GM18858 (cell line): Measurements from ENCODE around the gene ACY1.

ENCODE experiments used
- ATAC-seq: cut with Tn5 transposase; IDR thresholded peaks from one replicate; pipeline ENCODE4 v1.9.1; 2021; ENCODE audit not compliant: unreplicated experiment

ACY1 gene

DNA sequence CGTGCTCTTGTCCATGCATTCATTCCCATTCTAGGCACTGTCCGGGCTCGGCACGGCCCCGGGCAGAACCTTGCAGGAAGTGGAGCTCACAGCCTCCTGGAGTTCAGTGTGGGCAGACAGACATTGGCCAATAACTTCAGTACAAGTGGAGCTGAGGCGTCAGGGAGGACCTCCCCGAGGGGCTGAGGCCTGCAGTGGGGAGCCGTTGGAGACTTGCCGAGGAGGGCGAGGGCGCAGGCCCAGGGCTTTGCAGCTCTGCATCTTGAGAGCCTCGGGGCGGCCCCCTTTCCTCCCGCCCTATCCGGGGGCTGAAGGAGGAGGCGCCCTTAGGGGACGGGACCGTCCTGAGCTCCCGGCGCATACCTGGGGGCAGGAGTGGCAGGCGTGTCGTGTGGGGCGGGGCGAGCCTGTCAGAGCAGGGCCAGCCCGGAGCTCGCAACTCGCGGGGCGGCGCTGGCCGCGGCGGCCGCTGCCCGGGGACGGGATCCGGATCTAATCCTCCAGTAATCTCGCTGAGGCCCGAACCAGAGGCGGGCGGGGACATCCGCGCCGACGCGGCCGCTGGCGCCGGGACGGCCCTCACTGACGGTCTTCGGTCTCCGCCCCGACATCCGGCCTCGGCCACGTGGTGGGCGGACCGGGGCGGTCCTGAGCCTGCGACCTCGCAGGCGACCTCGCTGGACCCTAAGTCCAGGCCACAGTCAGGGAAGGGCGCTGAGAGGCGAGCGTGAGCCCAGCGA is at the start of gene ACY1:
Gene ACY1, plus strand, starts transcription at position 698 of the 740 bp plus-strand sequence. CDS start 530 bp downstream, outside the sequence.
- ATAC-seq: peak; percentile 57

GRCh38 chr3:51934139-51934850 is 49.0 kb upstream of the ACY1 start:
- ATAC-seq: no peak

DNA sequence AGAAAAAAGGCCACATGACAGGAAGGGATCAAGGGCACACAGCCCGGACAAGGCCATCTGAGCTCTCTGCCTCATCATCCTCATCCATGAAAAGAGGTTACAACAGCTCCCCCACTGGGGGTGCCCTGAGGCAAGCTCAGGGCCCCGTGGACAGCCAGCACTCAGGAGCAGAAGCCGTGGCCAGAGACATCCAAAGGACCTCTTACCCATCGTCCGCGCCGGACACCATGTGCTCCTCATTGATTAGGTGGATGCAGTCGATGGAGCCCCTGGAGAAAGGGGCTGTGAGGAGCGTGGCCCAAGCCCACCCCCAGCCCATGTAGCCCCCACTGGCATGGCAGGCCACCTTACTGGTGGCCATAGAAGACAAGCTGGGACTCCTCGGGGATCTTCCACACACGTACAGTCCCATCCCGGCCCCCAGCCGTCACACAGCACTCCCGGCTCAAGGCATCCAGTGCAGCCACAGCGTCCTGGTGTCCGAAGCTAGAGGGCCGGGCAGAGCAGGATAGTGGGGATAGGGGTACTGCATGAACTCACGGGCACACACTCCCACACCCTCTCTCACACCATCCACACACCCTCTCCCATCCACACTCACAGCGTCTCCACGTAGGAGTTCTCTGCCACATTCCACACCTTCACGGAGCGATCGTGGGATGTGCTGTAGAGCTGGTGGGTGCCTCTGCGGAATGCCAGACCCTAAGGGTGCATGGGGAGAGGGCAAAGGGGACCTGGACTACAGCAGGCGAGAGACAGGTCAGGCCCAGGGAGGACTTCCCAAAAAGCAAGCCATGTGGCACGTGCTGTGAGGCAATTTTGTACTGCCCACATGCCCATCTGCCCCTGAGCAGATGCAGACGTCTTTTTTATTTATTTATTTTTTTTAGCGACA is 48.1 kb upstream of the ACY1 start:
- no peak for ATAC-seq

GRCh38 chr3:51935886-51936755 is 47.2 kb upstream of the ACY1 start:
- no peak for ATAC-seq

DNA sequence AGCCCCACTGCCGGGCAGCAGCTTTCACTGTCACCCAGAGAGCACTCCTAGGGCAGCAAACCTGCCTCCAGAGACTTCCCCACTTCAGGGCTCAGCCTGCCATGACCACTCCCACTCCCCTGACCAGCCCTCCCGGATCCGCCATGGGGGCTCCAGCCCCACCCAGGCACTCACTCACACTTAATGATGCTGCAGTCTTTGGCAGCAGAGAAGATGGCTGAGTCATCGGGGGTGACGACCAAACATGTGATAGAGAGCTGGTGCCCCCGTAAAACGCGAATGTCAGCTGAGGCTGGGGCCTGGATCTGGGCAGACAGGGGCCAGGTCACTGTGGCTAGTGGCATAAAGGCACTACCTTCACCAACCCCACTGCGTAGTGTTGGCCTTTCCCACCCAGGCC is 46.3 kb upstream of the ACY1 start:
- no peak for ATAC-seq

DNA sequence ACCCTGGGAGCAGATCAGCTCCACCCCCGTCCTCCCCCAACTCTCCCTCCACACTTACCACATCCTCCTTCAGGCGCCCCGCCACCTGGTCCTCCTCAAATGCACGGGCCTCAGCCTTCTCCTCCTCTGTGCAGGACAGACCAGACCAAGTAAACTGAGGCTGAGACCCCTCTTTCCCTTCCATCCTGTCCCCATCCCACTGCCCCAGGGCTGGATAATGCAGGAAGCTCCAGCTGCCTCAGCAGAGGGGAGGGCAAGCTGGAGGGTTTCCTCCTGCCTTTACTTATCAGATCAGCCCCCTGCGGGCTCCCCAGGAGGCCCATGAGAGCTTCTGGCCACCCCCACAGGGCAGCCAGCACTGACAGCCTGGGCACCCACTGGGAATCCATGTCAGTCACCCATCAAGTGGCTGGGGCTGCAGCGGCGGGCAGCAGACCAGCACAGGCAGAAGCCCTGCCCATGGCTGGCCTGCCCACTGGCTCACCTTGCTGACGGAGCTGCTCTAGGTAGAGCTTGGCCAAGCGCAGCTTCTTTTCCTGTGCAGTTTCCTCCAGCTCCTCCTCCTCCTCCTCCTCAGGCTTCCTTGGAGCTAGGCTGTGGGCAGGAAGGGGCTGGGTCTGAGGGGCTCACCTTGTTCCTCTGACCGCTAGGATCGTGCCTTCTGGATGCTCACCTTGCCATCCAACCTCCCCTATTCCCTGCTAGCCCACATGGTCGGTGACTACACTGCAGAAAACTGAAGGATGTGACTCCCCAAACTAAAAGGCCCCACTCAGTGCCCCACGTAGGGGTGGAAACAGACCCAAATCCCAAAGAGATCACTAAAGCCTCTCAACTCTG is 45.5 kb upstream of the ACY1 start:
- ATAC-seq: no peak

DNA sequence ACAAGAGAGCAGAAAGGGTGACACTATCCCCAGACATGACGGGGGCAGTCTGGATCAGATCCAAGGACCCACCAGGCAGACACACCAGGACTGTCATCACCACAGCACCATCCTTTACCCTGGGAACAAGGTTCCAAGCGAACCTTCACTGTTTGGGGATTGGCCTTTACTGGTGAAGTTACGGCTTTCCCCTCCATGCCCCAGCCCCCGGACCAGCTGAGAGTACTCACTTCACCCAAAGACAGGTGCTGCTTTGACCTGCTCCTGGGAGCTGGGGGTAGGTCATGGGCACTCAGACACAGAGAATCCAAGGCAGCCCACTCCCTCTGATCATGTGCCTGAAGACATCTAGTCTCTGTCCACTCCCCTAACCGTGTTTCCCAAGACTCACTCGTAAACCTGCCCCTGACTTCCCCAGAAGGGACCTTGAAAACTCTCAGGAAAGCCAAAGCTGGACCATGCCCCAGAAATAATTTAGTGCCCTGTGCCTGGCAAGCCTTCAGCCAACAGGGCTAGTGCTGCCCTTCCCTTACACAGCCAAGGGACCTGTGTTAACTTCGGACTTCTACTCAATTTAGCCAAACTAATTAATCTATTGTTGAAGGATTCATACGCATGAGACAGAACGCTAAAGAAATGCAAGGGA is 44.4 kb upstream of the ACY1 start:
- no peak for ATAC-seq

DNA sequence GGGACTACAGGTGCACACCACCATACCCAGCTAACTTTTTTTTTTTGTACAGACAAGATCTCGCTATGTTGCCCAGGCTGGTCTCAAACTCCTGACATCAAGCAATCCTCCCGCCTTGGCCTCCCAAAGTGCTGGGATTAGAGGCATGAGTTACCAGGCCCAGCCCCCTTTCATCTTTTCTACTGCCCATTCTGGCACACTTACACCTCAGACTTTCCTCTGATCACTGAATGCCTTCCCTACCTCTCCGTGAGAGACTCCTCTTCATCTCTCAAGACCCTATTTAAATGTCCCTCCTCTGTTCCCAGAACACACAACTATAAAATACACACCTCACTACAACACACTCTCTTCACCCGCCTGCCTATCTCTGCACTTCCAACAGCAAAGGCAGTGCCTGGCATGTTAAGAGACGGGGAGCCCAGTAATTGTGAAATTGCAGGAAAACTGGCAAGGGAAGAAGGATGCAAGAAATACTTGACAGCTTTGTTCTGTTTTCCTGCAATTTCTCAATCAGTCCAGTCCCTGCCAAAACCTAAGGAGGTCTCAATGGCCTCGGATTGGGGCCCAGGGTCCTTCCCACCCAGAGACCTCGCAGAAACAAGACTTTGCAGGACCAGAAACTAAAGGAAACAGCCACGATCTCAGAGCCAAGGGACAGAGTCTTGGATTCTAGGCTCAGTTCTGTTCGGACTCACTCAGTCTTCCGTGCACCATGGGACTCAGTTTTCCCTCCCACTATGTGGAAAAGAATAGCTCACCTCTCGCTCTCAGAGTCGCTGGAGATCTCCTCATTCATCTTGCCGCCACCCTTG is 42.5 kb upstream of the ACY1 start:
- ATAC-seq: no peak

DNA sequence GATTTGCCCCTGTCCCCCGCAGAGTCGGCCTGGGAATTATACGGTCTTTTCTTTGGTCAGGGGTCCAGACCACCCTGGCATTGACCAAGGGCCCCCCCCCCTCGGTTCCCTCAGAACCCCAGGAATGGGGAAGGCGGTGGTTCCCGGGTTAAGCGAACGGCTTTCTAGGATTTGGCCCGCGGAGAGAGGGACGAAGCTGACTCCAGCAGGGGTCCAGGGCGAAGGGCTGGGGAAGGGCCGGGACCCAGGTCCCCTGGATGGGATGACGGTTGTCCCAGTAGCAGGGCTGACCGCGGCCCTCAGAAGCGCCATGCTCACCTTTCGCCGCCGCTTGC is 41.9 kb upstream of the ACY1 start:
- ATAC-seq: no peak

- ATAC-seq: peak; percentile 89
Observed at GRCh38 chr3:51941798-51942602, 41.3 kb upstream of the ACY1 start, which contains the start of the genes PARP3 and RRP9. Gene PARP3, plus strand, starts transcription at chr3:51942363. Its CDS starts 993 bp downstream, at chr3:51943356. Gene RRP9, minus strand, starts transcription at chr3:51941904. Its CDS starts 37 bp downstream, at chr3:51941867.

GRCh38 chr3:51942603-51943450 is 40.5 kb upstream of the ACY1 start:
- peak; percentile 26 for ATAC-seq

GRCh38 chr3:51943451-51944391 is 39.6 kb upstream of the ACY1 start:
- no peak for ATAC-seq

GRCh38 chr3:51944451-51945021 is 38.8 kb upstream of the ACY1 start:
- no peak for ATAC-seq

DNA sequence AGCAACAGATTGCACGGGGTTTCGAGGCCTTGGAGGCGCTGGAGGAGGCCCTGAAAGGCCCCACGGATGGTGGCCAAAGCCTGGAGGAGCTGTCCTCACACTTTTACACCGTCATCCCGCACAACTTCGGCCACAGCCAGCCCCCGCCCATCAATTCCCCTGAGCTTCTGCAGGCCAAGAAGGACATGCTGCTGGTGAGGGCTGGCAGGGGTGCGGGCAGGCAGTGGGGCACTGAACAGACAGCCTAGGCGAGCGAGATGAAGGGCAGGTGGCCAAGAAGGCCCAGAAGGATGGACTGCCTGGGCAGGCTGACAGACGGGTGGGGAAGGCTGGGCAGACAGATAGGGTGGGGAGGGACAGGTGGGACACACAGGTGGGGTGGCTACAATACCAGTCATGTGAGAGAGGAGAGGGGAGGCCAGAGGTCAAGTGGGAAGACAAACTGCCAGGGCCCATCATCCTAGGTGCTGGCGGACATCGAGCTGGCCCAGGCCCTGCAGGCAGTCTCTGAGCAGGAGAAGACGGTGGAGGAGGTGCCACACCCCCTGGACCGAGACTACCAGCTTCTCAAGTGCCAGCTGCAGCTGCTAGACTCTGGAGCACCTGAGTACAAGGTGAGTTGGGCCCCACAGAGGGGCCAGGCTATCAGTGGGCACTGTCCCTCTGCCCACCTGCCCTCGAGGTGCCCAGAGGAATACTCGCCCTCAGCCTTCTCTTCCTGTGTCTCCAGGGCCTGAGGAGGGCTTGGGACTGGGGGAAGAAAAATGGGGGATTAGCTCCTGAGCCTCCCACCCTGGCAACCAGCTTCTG is 38.1 kb upstream of the ACY1 start:
- no peak for ATAC-seq
